Endothelial cell of umbilical vein (primary cell): Measurements from ENCODE around the gene LAIR2. TPM values are rescaled to one million over a fixed set of nuclear protein-coding genes. Genes with fewer than 3 reads are reported as not detected.

ENCODE experiments used
- BruUV-seq: library from RNA; stranded (reverse); fragments of 400-500 nt; replicated peaks from 2 replicates; lab custom pipeline; 2021; lab: Mats Ljungman, UMichigan
- CTCF ChIA-PET: fragments of 300-600, 350-600 bp; sonication (Branson Sonifier 250); formaldehyde crosslinking; loops from one replicate; lab custom pipeline; 2021; ENCODE audit warnings: antibody characterized with exemption, inconsistent platforms; lab: Charles Lee
- POLR2A ChIA-PET: fragments of 300-600, 350-600 bp; sonication (Branson Sonifier 250); formaldehyde crosslinking; loops from one replicate; lab custom pipeline; 2021; ENCODE audit warnings: antibody characterized with exemption, inconsistent platforms; lab: Charles Lee
- DNase-seq: peaks from one replicate; pipeline ENCODE4 v3.0.0-alpha.2; 2011; ENCODE audit warnings: low read depth, low spot score
- FAIRE-seq: peaks from 2 replicates; lab custom pipeline; 2011; peaks lifted over from hg19 to GRCh38; lab: Jason Lieb, UNC
- H2AFZ ChIP-seq: 2 replicates; pipeline ENCODE4 v1.6.0; 2012; ENCODE audit warnings: low read depth, low read length, control low read depth, inconsistent platforms
- H3K27ac ChIP-seq: 2 replicates; pipeline ENCODE4 v1.5.1; 2011; ENCODE audit warnings: low read depth, mild to moderate bottlenecking, control low read depth, low read length, moderate library complexity; ENCODE audit not compliant: insufficient read depth
- H3K27me3 ChIP-seq, 2 experiments: 2 replicates each; pipeline versions ENCODE4 v1.6.0 to v1.6.1; 2011; ENCODE audit warnings: low read length in 2 of 2, mixed read lengths in 1 of 2; ENCODE audit not compliant: control insufficient read depth in 2 of 2, insufficient read depth in 2 of 2
- H3K36me3 ChIP-seq, 2 experiments: 2 replicates in 1 of 2; 3 replicates in 1 of 2; pipeline ENCODE4 v1.5.1; 2011; ENCODE audit warnings: low read length in 2 of 2, mild to moderate bottlenecking in 1 of 2, moderate library complexity in 1 of 2; ENCODE audit not compliant: control insufficient read depth in 2 of 2, insufficient read depth in 2 of 2; ENCODE audit errors: extremely low read depth in 1 of 2
- H3K4me1 ChIP-seq: 3 replicates; pipeline ENCODE4 v1.5.1; 2011; ENCODE audit warnings: mild to moderate bottlenecking, low read length; ENCODE audit not compliant: control insufficient read depth, insufficient read depth; ENCODE audit errors: extremely low read depth
- H3K4me2 ChIP-seq: 2 replicates; pipeline ENCODE4 v1.6.1; 2011; ENCODE audit warnings: low read length, control low read depth, mixed read lengths; ENCODE audit not compliant: insufficient read depth
- H3K4me3 ChIP-seq, 3 experiments: fragments of 200-600 bp in 1 of 3; sonication (generic), shearing (Covaris generic) in 1 of 3; replicated peaks in 1 of 3; 2 replicates each; pipeline ENCODE4 v1.5.1; 2011 to 2016; ENCODE audit warnings: control low read depth in 3 of 3, low read length in 3 of 3, mild to moderate bottlenecking in 2 of 3, inconsistent platforms in 1 of 3, low read depth in 1 of 3, moderate library complexity in 1 of 3; ENCODE audit not compliant: insufficient read depth in 1 of 3
- H3K79me2 ChIP-seq: 2 replicates; pipeline ENCODE4 v1.6.0; 2012; ENCODE audit warnings: low read length, inconsistent platforms; ENCODE audit not compliant: control insufficient read depth, insufficient read depth
- H3K9ac ChIP-seq: replicated peaks from 2 replicates; pipeline ENCODE3; 2011; ENCODE audit warnings: low read length, control low read depth; ENCODE audit not compliant: insufficient read depth; ENCODE audit errors: extremely low read depth
- H3K9me1 ChIP-seq: replicated peaks from 3 replicates; pipeline ENCODE4 v1.6.0; 2011; ENCODE audit warnings: mild to moderate bottlenecking, low read length; ENCODE audit not compliant: control insufficient read depth, insufficient read depth; ENCODE audit errors: extremely low read depth
- H3K9me3 ChIP-seq: replicated peaks from 2 replicates; pipeline ENCODE4 v1.5.1; 2012; ENCODE audit warnings: low read length, inconsistent platforms; ENCODE audit not compliant: control insufficient read depth, insufficient read depth
- H4K20me1 ChIP-seq: replicated peaks from 2 replicates; pipeline ENCODE3; 2011; ENCODE audit warnings: mild to moderate bottlenecking, low read length; ENCODE audit not compliant: control insufficient read depth, insufficient read depth; ENCODE audit errors: extremely low read depth
- CTCF ChIP-seq, 2 donors: IDR thresholded peaks; 1 replicate in 1 of 2; 2 replicates in 1 of 2; pipeline ENCODE4 v1.5.1; 2011; ENCODE audit warnings: low read length in 2 of 2, mild to moderate bottlenecking in 2 of 2, moderate library complexity in 2 of 2, control low read depth in 1 of 2, inconsistent platforms in 1 of 2, low read depth in 1 of 2; ENCODE audit not compliant: insufficient read depth in 1 of 2; ENCODE audit errors: extremely low read depth in 1 of 2
- GATA2 ChIP-seq: IDR thresholded peaks from 2 replicates; pipeline ENCODE4 v1.7.0; 2011; ENCODE audit warnings: low read depth, mild to moderate bottlenecking, moderate library complexity, mixed read lengths, low read length; ENCODE audit not compliant: insufficient read length, insufficient read depth
- JUN ChIP-seq: IDR thresholded peaks from 2 replicates; pipeline ENCODE4 v1.6.1; 2011; ENCODE audit warnings: borderline replicate concordance, low read depth; ENCODE audit not compliant: insufficient read length, insufficient read depth
- MAX ChIP-seq: IDR thresholded peaks from 2 replicates; pipeline ENCODE4 v1.6.1; 2011; ENCODE audit not compliant: insufficient read depth, insufficient read length
- MYC ChIP-seq: IDR thresholded peaks from one replicate; pipeline ENCODE4 v1.6.1; 2011; ENCODE audit warnings: mild to moderate bottlenecking, low read depth, low read length
- POLR2A ChIP-seq: IDR thresholded peaks from 2 replicates; pipeline ENCODE4 v1.6.1; 2012; ENCODE audit warnings: low read depth, mild to moderate bottlenecking, control low read depth, low read length
- POLR2AphosphoS5 ChIP-seq: IDR thresholded peaks from 2 replicates; pipeline ENCODE4 v1.6.1; 2012; ENCODE audit warnings: low read depth, mild to moderate bottlenecking, control low read depth, low read length, moderate library complexity; ENCODE audit not compliant: insufficient read depth
- dilution Hi-C: fragments of 300-500 bp; cut with MboI; formaldehyde crosslinking; loops from one replicate; pipeline ENCODE4 v1.15.0; 2019; ENCODE audit warnings: low sequenced_read_pairs; ENCODE audit not compliant: extremely low pct_ligation_motif_present
- intact Hi-C: fragments of 100-400 bp; cut with micrococcal nuclease; formaldehyde crosslinking; loops from one replicate; pipeline ENCODE4 v1.10.0; 2022
- polyA plus RNA-seq, 4 experiments: library from polyadenylated mRNA; depleted of rRNA in 3 of 4; stranded (reverse) in 3 of 4; unstranded in 1 of 4; fragments of >200 nt; gene quantifications; 2 replicates each; pipeline versions ENCODE4 v1.2.1 to v1.2.3, GENCODE V29; 2011 to 2012; ENCODE audit warnings: missing spikeins in 1 of 4
- total RNA-seq: library from RNA; stranded (reverse); gene quantifications from 2 replicates; pipeline ENCODE4 v1.2.3, GENCODE V29; 2021

The LAIR2 gene
- total and polyA plus RNA-seq, 2 donors (not counting 3 experiments of a cell fraction or from before 2014, with no cell fraction given): not detected

- H3K9me1 ChIP-seq: no peaks in the 10 kb centered on the region
- ChIA-PET POLR2A (interaction anchor here (0.6 to 1.4 kb wide), 5 partner anchors 10 to 1151 kb away, joined by 3 to 6 read pairs (median 4); partner anchors contain the start of genes LENG8, LENG9 and ZNF784), CTCF (interaction anchor here (0.7 to 1.7 kb wide), 7 partner anchors 9 to 680 kb away, joined by 3 to 21 read pairs (median 6); partner anchors contain the start of genes LENG8 and LENG9)
- FAIRE-seq (peak; percentile 92), DNase-seq (peak; percentile 90)
- no peaks in the 10 kb centered on the region for H3K36me3 ChIP-seq
- H3K79me2 ChIP-seq: peaks cover 1% of the 10 kb centered on the region
- BruUV-seq: no TSS peak
- H2AFZ ChIP-seq: peak within 1 kb of the TSS; percentile 90
- H3K9me3 ChIP-seq: no peaks in the 10 kb centered on the region
- peak within 1 kb of the TSS; percentile 57 for H3K4me2 ChIP-seq
- H4K20me1 ChIP-seq: no peaks in the 10 kb centered on the region
- intact Hi-C loops: loop anchor here (1.0 kb wide), 1 partner anchor 50 kb away; no protein-coding TSS in a partner anchor
- peak within 1 kb of the TSS; percentile 60 to 70 (median 65) for H3K4me3 ChIP-seq
- H3K27ac ChIP-seq: peak within 1 kb of the TSS; percentile 68
- no peaks in the 10 kb centered on the region for H3K27me3 ChIP-seq
- H3K9ac ChIP-seq: peak within 1 kb of the TSS; percentile 58
- dilution Hi-C loops: no loop called here
- peaks cover 35% of the 10 kb centered on the region for H3K4me1 ChIP-seq
- no peak for TF ChIP-seq GATA2
- TF ChIP-seq JUN: no peak
- peak; percentile 68 for TF ChIP-seq POLR2AphosphoS5
- TF ChIP-seq CTCF (IDR thresholded peaks at IDR 0.05; ENCODE audit: extremely low read depth in 1 of 2, insufficient read depth in 1 of 2, low read depth in 1 of 2, low read length in 2 of 2): no peak
- no peak for TF ChIP-seq MYC
- no peak for TF ChIP-seq POLR2A
- no peak for TF ChIP-seq MAX
Observed at GRCh38 chr19:54473071-54473891, 29.4 kb upstream of the LAIR2 start, which contains the start of gene CDC42EP5. Gene CDC42EP5, minus strand, starts transcription at chr19:54473296. Its CDS starts 7,749 bp downstream, at chr19:54465547.
